NCI-H128 (cell line): Measurements from ENCODE around the gene EPS8.

Experiments
- DNase-seq: peaks from one replicate; lab custom pipeline; 2025; ENCODE audit not compliant: unreplicated experiment; lab: John Stamatoyannopoulos, UW

The EPS8 gene

DNA sequence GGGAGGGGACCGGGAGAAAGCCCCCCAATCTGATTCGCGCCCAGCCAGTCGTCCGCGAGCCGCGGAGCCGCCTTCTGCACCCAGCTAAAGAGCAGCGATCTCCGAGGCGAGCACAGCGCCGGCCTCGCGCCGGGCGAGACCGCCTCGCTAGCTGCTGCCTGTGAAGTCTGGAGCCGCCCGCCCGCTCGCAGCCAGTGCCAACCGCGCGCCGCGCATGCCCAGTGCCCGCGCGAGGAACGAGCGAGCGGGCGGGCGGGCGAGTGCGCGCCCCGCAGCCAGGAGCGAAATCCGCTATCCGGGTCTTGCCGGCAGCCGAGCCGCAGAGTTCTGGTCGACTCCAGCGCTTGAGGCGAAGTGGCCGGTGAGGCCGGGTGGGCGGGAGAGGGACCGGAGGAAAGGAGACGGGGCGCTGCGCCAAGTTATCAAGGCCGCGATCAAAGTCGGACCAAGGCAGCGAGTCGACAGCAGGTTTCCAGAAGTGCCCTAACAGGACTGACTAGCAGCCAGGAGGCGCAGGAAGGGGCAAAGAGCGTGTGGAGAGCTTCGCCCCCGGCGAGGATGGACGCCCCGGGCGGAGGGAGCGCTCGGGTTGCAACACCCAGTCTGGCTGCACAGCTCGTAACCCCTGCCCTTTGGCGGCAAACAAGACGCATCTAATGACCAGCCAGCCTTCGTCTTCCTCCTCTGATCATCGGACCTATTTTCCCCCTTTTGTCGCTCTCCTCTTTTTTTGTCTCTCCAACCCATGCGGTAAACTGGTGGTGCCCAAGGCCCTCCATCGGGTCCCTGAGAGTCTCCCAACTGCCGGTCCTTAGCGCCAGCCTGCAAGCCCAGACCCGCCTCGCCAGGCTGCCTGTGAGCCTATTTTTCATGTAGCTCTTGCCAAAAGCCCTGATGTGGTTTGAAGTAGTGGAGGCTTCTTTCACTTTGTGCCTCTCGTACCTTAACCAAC is at the start of gene EPS8:
Gene EPS8, minus strand, starts transcription at position 169 of the 952 bp plus-strand sequence. CDS start 106,437 bp downstream, outside the sequence.
- DNase-seq = peak; percentile 97

DNA sequence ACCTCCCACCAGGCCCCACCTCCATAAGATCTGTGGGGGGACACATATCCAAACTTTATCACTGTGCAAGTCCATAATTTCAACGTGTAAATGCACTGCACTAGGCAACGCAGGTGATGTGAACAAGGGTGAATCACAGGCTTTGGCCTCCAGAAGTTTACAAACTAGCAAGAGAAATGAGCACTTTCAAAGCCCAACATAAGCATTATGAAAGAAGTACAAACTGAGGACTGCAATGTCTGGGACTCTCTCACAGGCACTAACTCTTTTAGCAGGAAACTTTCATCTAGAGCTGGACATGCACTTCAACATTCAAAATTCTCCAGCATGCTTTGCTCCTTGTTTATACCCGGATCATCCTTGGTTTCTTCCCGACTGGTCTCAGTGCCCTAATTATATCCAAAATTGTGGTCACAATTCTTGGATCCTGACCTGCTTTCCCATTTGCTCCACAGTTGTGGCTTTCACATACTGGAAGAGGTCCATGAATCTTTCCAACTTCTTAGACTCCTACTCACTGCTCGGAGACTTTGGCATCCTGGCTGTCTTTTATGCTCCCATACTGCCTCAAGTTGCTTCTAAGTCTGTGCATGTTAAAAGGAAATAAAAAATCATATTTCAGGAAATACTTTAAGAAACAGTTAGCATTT is 48.1 kb upstream of the EPS8 start:
- no peak for DNase-seq

DNA sequence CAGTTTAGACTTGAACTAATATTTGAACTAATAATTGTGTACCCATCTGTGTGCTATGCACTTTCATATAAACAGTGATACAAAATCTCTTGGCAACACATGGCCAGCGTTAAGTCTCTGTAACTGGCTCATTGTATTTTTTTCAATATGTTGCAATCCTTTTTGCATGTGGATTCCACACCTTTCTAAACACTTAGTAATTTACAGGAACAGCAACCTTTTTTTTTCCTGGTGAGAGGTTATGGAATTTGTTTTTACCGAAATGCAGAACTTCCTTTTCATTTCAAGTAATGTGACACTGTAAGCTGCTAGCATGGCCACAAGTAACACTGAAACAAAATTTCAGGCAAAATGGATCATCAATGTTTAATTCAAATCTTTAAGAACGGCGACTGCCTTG is 45.4 kb upstream of the EPS8 start:
- DNase-seq = no peak

DNA sequence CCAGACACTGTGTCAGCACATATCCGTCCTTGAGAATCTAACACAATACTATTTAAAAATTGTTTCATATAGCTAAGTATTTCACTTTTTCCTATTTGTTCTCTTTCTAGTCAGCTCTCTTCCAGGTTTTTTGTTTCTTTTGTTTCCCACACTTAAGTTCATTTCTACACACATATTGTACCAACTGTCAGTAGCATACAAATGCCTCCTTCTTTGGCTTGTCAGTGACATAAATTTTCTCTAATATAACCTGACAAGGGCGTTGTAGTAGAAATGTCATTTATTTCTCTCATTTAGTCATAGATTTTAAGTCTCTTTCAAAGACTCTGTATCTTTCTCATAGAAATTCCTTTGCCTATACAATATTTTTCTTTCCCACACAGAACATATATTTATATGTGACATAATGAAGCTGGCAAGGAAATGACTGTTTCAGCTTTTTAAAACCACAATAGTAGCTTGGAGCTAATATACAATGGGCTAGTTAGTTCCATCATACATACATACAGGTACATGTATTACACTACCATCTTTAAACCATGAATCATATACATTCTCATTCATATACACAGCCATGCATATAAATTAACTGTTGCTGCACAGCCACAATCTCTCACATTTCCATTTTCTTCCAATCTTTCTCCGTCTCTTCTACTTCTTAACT is 42.3 kb upstream of the EPS8 start:
- DNase-seq = no peak

DNA sequence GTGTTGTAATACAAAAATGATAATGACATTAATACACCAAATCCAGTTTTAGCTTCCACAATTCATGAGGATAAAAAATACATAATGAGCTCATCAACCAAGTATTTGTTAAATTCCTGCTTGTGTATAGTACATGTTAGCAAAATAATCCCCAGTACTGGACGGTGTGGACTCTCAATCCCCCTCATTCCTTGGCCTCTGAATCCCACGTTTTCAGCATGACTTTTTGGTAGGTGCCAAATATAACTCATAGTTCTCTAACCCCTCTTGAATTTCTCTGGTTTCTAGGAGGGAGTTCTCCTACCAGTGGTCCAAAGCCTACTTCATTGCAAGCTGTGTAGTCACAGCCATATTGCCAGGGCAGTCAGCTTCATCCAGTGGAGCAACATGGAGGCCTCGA is 41.4 kb upstream of the EPS8 start:
- DNase-seq = no peak

DNA sequence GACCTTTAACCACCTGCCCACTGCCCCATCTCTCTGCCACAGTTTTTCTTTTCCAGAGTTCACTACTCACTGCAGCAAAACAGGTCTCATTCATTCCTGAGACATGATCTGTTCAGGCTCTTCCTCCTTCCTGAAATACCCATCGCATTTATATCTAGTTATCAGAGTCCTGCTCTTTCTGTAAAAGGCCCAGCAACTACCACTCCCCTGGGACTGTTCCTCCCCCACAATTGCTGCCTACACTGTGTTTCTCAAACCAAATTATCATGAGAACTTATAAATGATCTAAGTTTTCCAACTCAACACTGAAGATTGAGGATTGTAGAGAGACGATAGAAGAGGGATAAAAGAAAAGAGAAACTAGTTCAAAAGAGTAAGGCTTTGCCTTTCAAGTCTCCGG is 40.8 kb upstream of the EPS8 start:
- no peak for DNase-seq

DNA sequence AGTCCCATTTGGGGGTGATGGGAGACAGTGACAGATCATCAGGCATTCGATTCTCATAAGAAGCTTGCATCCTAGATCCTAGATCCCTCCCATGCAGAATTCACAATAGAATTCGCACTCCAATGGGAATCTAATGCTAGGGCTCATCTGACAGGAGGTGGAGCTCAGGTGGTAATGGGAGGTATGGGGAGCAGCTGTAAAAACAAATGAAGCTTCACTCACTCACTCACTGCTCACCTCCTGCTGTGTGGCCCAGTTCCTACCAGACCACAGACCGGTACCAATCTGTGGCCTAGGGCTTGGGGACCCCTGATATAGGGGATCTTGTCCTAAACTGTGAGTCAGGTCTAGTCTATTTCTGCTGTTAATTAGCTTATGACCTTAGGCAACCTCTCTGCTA is 40.1 kb upstream of the EPS8 start:
- no peak for DNase-seq

DNA sequence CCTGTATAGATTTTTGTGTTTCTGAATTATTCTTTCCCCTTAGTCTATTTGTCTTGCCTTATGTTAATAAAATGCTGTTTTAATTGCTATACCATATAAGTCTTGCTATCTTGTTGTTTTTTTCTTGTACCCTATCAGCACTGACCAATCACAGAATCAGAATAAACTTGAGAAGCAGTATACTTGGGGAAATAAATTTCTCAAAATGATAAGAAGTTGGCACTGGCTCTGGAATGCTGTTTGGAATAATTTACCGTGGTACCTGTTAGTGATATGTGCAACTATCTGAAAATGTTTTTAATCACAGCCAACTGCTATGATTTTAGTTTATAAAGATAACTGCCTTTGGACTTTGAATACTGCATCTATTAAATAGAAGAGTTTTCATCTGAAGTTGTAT is 37.9 kb upstream of the EPS8 start:
- no peak for DNase-seq

DNA sequence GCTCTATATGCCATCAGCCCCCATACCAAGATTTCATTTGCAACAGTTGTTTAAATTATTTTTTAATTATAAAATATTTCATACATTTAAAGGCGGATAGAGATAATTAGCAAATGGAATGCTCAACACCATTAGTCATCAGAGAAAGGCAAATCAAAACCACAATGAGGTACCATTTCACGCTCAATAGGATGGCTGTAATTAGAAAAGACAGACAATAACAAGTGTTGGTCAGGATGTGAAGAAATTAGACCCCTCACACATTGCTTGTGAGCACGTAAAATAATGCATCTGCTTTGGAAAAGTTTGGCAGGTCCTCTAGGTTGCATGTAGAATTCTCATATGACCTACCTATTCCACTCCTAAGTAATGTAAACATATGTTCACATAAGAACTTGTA is 35.3 kb upstream of the EPS8 start:
- DNase-seq = no peak

DNA sequence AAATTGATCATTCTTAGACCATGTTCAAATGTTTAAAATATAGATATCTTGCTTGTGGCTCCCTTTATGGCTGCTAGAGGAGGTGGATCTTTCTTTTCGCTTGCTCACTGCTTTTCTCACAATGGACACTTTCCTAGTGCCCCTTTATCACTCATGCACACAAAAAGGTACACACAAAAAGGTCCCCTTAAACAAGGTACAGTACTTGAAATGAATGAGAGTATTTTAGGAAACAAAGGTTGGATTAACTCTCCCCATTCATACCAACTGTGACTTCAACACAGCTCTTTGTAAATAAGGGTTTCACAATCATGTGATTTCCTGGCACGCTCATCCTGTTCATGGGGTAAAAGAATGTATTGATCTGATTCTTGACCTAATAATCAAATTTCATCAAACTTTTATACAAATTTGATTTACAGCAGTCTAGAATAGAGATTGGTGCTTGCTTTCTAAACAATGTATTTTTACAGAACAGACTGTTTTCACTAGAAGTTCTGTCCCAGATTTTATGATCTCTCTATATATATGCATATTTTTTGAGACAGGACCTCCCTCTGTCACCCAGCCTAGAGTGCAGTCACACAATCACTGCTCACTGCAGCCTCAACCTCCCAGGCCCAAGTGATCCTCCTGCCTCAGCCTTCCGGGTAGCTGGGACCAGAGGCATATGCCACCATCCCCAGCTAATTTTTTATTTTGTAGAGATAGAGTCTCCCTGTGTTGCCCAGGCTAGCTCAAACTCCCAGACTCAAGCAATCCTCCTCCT is 34.4 kb upstream of the EPS8 start:
- DNase-seq = no peak

DNA sequence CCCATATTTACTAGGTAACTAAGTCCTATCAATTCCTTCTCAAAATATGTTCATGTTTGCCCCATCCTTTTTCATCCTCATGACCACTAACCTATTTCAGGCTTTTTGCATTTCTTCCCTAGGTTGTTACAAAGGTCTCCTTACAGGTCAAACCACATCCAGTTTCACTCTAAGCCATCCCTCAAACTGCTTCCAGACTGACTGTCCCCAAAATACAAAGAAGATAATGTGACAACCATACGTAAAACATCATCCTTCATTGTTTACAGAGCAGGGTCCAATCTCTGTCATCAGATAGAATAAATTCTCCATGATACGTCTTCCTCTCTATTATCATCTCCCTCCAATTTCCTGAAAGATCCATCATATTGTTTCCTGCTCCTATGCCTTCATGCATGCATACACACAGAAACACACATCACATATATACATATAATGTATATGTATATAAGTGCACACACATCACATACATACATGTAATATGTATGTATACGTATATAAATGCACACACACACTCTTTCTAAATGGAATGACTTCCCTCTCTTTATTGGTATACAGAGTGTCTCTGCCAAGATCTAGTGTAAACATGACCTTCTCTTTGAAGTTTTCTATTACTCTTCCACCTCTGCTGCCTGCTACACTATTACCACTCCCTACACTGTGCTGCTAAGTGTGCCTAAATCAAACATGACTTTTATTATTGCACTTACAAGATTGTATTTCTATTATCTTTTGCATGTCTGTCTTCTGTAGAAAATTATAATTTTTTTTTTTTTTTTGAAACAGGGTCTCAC is 30.7 kb upstream of the EPS8 start:
- no peak for DNase-seq

DNA sequence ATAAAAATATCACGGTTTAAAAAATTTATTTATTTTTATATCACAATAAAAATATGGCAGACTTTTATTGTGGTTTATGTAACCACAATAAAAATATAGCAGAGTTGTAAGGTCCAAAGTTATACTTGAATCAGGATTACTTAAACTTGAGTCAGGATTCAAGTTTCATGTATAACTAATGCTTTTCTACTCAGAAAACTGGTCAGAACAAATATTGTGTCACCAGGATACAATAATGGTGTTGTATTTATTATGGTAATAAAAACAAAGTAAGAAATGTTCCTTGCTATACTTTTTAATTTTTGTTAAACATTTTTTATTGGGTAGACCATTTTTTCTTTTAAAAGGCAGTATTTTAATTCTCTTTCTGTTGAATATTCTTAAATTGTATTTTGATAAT is 29.2 kb upstream of the EPS8 start:
- no peak for DNase-seq

DNA sequence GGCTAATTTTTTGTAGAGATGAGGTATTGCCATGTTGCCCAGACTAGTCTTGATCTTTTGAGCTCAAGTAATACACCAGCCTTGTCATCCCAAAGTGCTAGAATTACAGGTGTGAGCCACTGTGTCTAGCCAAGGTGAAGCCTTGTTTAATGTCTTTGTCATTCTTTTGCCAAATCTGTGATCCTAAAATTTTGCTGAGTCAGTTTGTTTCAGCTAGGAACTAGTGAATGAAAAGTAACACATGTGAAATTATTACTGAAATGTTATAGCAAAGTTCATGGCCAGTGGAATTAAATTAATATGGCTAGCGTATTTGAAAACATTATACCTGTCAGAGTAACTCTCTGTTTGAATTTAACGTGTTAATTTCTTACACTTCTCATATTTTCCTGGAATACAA is 26.5 kb upstream of the EPS8 start:
- DNase-seq = no peak

DNA sequence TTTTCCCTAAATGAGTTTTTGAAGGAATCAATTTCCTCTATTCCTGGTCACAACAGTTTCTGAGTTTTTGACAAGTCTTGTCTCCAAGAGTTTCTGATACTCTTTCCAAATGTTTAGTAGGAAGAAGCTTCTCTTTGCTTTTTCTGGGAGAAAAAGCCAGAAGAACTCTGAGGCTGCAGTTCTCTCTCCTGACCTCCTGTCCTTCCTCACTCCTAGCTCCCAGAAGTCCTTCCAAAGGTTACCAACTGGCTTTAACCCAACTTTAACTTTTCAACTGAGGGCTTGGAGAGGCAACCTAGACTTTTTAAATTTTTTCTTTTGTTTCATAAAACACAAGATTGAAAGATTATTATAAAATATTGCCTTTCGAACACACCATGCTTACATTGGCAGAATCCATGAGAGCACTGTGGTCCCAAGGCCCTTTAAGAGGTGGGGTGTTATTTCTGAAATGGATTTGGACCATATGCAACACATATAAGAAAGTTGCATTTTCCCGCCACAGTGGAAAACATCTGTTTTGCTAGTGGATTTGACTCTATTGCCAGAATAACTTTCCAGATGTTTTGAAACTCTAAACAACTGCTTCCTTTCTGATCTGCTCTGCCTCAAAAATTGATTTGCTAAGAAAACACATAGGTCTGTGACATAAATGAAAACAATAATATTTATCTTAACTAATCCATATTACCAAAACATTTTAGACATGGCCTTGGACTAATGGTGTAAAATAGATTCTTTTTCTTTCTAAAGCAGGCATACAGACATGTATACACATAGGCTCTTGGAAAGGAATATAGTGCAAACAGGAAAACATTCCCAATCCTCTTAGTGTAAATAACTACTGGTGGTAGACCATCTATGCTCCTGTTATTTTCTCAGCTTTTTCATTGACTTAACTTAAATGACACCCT is 22.3 kb upstream of the EPS8 start:
- no peak for DNase-seq

DNA sequence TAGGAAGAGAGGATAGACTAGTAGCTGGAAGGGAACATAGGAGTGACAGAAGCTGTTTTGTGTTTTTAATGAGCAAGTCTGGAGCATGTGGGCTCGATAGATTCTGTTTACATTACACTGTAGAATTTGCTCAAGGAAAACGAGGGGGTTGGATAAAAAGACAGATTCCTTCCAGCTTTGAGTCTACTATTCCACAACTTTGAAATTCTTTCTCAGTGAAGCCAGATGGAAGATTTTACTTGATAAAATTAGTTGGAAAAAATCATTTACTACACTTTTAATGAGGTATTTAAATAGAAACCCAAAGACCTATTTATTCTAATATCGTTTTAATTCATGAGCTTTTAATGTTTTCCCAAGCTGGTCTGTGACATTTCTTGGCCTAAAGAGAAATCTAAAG is 19.5 kb upstream of the EPS8 start:
- DNase-seq = no peak

DNA sequence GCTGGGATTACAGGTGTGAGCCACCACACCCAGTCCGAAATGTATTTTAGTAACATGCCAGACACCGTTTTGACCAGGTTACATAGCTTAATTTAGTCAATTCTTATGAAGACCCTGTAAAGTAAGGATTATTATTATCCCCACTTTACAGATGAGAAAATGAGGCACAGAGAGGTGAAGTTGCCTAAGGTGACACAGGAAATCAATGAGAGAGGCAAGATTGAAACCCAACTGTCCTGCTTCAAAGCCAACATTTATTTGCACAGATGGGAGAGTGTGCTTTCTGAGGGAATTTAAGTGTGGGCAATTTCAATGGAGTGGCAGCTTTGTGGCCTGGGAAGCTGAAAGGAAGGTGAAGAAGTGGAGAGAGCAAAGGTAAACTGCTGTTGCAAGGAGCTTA is 19.1 kb upstream of the EPS8 start:
- no peak for DNase-seq

DNA sequence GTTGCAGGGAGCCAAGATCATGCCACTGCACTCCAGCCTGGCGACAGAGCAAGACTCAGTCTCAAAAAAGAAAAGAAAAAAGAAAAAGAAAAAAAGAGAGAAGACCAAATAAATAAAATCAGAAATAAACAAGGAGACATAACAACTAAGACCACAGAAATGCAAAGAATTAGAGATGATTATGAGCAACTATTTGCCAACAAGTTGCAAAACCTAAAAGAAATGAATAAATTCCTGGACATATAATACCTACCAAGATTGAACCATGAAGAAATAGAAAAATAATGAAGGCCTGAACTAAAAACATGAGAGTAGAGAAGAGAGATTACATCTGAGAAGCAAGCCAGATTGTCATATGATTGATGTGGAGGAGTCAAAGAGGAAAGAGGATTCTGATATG is 17.6 kb upstream of the EPS8 start:
- no peak for DNase-seq

DNA sequence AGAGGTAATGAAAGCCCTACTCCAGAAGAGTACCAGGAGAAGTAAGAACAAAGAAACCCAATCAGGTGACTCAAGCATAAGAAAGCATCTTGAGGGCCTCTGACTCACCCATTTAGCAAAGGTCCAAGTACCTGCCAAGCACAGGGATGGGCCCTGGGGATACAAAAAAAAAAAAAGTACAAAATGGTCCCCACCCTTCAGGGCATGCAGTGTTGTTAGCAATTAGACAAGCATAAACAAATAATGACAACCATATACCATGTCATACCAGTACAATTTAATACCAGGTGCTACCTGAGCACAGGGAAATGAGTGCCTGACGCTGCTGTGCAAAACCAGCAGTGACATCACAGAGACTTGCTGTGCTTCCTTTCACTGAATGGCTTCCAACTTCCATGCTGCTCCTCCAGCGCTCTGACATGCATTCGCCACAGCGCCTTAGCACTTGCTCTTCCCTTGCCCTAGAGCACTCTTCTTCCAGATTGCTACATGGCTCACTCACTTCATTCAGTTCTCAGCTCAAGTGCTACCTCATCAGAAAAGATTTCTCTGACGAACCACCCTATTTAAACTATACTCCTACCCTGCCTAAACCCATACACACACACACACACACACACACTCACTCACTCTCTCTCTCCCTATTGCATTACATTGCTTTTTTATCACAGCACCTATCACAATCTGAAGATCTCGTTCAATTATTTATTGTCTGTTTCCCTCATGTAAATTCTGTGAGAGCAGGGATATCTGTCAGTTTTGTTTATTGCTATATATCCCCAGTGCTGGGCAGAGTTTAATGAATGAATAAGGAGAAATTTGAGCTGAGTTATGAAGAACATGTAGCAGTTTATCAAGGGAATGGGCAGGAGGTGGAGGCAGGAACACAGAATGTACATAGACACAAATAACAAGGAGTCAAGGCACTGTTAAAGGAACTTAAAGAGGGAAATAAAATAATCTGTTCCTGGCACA is 12.9 kb upstream of the EPS8 start:
- DNase-seq = no peak
